Measurements from ENCODE around the gene HHLA2. TPM values are rescaled to one million over a fixed set of nuclear protein-coding genes. Genes with fewer than 3 reads are reported as not detected.

Gene HHLA2
- polyA plus RNA-seq, 1 donor (not counting 4 experiments of a cell fraction or from before 2014, with no cell fraction given), result not detected

GRCh38 chr3:108320746-108321350 is 24.5 kb downstream of the HHLA2 start:
- Histone ChIP-seq H3K9me3 (ENCODE audit: control insufficient read depth, low read depth, low read length) (no peaks in the 10 kb centered on the region), H3K4me1 (ENCODE audit: control insufficient read depth, extremely low read depth, insufficient read depth, low read length) (peaks cover 9% of the 10 kb centered on the region), H2AFZ (ENCODE audit: control insufficient read depth, low read length) (no peak overlapping the region), H3K36me3 (ENCODE audit: control insufficient read depth in 2 of 2, extremely low read depth in 1 of 2, insufficient read depth in 2 of 2, low read length in 2 of 2) (no peaks in the 10 kb centered on the region), H3K9ac (ENCODE audit: control insufficient read depth, extremely low read depth, insufficient read depth, low read length) (no peak overlapping the region), H3K9me1 (ENCODE audit: control insufficient read depth, extremely low read depth, insufficient read depth, low read length) (no peaks in the 10 kb centered on the region), H4K20me1 (ENCODE audit: control insufficient read depth, extremely low read depth, insufficient read depth, low read length) (no peaks in the 10 kb centered on the region), H3K27me3 (ENCODE audit: control insufficient read depth, extremely low read depth, insufficient read depth, low read length) (no peaks in the 10 kb centered on the region), H3K27ac (ENCODE audit: control insufficient read depth, insufficient read depth, low read length) (no peak overlapping the region), H3K79me2 (ENCODE audit: control insufficient read depth, insufficient read depth, low read length) (no peaks in the 10 kb centered on the region), H3K4me2 (ENCODE audit: control insufficient read depth, extremely low read depth, insufficient read depth, low read depth, low read length) (peak overlapping the region; percentile 50), H3K4me3 (ENCODE audit: control insufficient read depth in 2 of 3, extremely low read depth in 1 of 3, insufficient read depth in 2 of 3, low read depth in 1 of 3, low read length in 3 of 3) (no peak overlapping the region)
- no peak for TF ChIP-seq CTCF (optimal IDR thresholded peaks at IDR 0.05 in 1 of 3, IDR thresholded peaks at IDR 0.05 in 1 of 3, conservative IDR thresholded peaks at IDR 0.05 in 1 of 3; ENCODE audit: extremely low read depth in 1 of 3, insufficient read depth in 2 of 3, low read length in 3 of 3)
- TF ChIP-seq EZH2 (IDR thresholded peaks at IDR 0.05; ENCODE audit: low read length), result no peak
- FAIRE-seq, result peak; percentile 74
- dilution Hi-C loops (cut with MboI; ENCODE audit: extremely low pct_ligation_motif_present, low sequenced_read_pairs), result no loop called here
- peak; percentile 5 for DNase-seq (ENCODE audit: low read depth, low spot score)

- Histone ChIP-seq H3K4me2 (ENCODE audit: control insufficient read depth, extremely low read depth, insufficient read depth, low read depth, low read length) (no peak overlapping the region), H3K9me1 (ENCODE audit: control insufficient read depth, extremely low read depth, insufficient read depth, low read length) (no peaks in the 10 kb centered on the region), H3K9me3 (ENCODE audit: control insufficient read depth, low read depth, low read length) (no peaks in the 10 kb centered on the region), H2AFZ (ENCODE audit: control insufficient read depth, low read length) (no peak overlapping the region), H3K4me3 (ENCODE audit: control insufficient read depth in 2 of 3, extremely low read depth in 1 of 3, insufficient read depth in 2 of 3, low read depth in 1 of 3, low read length in 3 of 3) (no peak overlapping the region), H3K27ac (ENCODE audit: control insufficient read depth, insufficient read depth, low read length) (no peak overlapping the region), H4K20me1 (ENCODE audit: control insufficient read depth, extremely low read depth, insufficient read depth, low read length) (no peaks in the 10 kb centered on the region), H3K79me2 (ENCODE audit: control insufficient read depth, insufficient read depth, low read length) (no peaks in the 10 kb centered on the region), H3K9ac (ENCODE audit: control insufficient read depth, extremely low read depth, insufficient read depth, low read length) (no peak overlapping the region), H3K36me3 (ENCODE audit: control insufficient read depth in 2 of 2, extremely low read depth in 1 of 2, insufficient read depth in 2 of 2, low read length in 2 of 2) (no peaks in the 10 kb centered on the region), H3K27me3 (ENCODE audit: control insufficient read depth, extremely low read depth, insufficient read depth, low read length) (no peaks in the 10 kb centered on the region), H3K4me1 (ENCODE audit: control insufficient read depth, extremely low read depth, insufficient read depth, low read length) (peaks cover 9% of the 10 kb centered on the region)
- dilution Hi-C loops (cut with MboI; ENCODE audit: extremely low pct_ligation_motif_present, low sequenced_read_pairs), result no loop called here
- FAIRE-seq, result no peak
- DNase-seq (ENCODE audit: low read depth, low spot score), result no peak
- no peak for TF ChIP-seq EZH2 (IDR thresholded peaks at IDR 0.05; ENCODE audit: low read length)
- no peak for TF ChIP-seq CTCF (optimal IDR thresholded peaks at IDR 0.05 in 1 of 3, IDR thresholded peaks at IDR 0.05 in 1 of 3, conservative IDR thresholded peaks at IDR 0.05 in 1 of 3; ENCODE audit: extremely low read depth in 1 of 3, insufficient read depth in 2 of 3, low read length in 3 of 3)
These were observed 26.0 kb downstream of the HHLA2 start for GRCh38 chr3:108322352-108322751.

All from keratinocyte (primary cell).